Measurements from ENCODE around the gene MGMT.

DNA sequence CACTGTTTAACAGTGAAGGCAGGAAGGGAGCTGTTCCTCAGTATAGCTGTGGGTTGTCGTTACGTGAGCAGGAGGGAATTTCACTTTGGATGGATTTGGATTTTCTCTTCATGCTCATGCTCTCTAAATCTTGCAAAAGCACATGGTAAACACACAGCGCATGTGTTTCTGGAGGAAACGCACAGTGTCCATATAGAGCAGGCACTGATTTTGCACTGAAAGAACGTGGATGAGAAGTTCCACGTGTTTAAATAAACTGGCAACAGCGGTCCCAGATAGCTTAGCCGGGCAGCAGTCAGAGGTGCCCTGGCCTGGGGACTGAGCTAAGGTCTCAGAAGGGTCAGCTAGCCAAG is 188.6 kb downstream of the MGMT start:
- TF ChIP-seq CTCF (IDR thresholded peaks at IDR 0.05) (no peak), ZFX (IDR thresholded peaks at IDR 0.05; ENCODE audit: borderline replicate concordance) (no peak)

Measured in 22Rv1 (cell line).